GM19463 (cell line): ENCODE results near the gene CLEC2A.
"Not testable (repeated sequence)": the region's sequence is repeated elsewhere in the genome, so short reads cannot be mapped to it uniquely, and the experiment has no call there.

Source experiments
- ATAC-seq: cut with Tn5 transposase; IDR thresholded peaks from one replicate; pipeline ENCODE4 v1.9.1; 2021; ENCODE audit warnings: mild to moderate bottlenecking, moderate library complexity; ENCODE audit not compliant: unreplicated experiment

The CLEC2A gene

GRCh38 chr12:9883175-9883574 is 49.0 kb downstream of the CLEC2A start:
- ATAC-seq = no peak

GRCh38 chr12:9881988-9882387 is 50.2 kb downstream of the CLEC2A start:
- ATAC-seq = no peak

GRCh38 chr12:9881246-9881645 is 50.9 kb downstream of the CLEC2A start, which contains the start of gene KLRF2:
Gene KLRF2, plus strand, starts transcription at chr12:9881489. Its CDS starts 107 bp downstream, at chr12:9881596.
- ATAC-seq = no peak

GRCh38 chr12:9880532-9881078 is 51.6 kb downstream of the CLEC2A start:
- no peak for ATAC-seq

GRCh38 chr12:9876120-9876519 is 56.0 kb downstream of the CLEC2A start:
- not testable (repeated sequence) for ATAC-seq

GRCh38 chr12:9872742-9873141 is 59.4 kb downstream of the CLEC2A start:
- ATAC-seq = no peak

- ATAC-seq = no peak
Measured at GRCh38 chr12:9872162-9872561, 60.0 kb downstream of the CLEC2A start.

GRCh38 chr12:9870286-9870866 is 61.8 kb downstream of the CLEC2A start:
- no peak for ATAC-seq

- peak; percentile 50 for ATAC-seq
Measured at GRCh38 chr12:9869307-9870161, 62.6 kb downstream of the CLEC2A start, which contains the start of gene CLEC2B. Gene CLEC2B, minus strand, starts transcription at chr12:9869354.

- ATAC-seq = no peak
Measured at GRCh38 chr12:9868951-9869306, 63.2 kb downstream of the CLEC2A start.

- no peak for ATAC-seq
Measured at GRCh38 chr12:9868311-9868801, 63.8 kb downstream of the CLEC2A start.

GRCh38 chr12:9867531-9867930 is 64.6 kb downstream of the CLEC2A start:
- no peak for ATAC-seq

GRCh38 chr12:9866860-9867269 is 65.3 kb downstream of the CLEC2A start:
- ATAC-seq = no peak

- no peak for ATAC-seq
Measured at GRCh38 chr12:9864913-9865675, 67.1 kb downstream of the CLEC2A start.
